Activated naive CD8-positive, alpha-beta T cell treated with anti-CD3 and anti-CD28 coated beads, Interleukin-2, amount 10 ng/mL, durations not matched to agents 7 days and 5 days (primary cell): Measurements from ENCODE around the gene PRSS8. TPM values are rescaled to one million over a fixed set of nuclear protein-coding genes. Genes with fewer than 3 reads are reported as not detected.
A peak's percentile ranks its signal among the peaks of the same experiment; 100 is the strongest.

ENCODE experiments used
- ATAC-seq: fragments of 150-1000 bp; cut with Tn5 transposase; one replicate; pipeline ENCODE4 v1.10.0; 2021; ENCODE audit warnings: low read depth, moderate library complexity
- POLR2A ChIA-PET: fragments of 350-600 bp; sonication (Branson Sonifier 250); formaldehyde crosslinking; loops from one replicate; lab custom pipeline; 2021; ENCODE audit warnings: antibody characterized with exemption; lab: Charles Lee
- DNase-seq: peaks from one replicate; pipeline ENCODE4 v3.0.0; 2021
- H3K27ac Mint-ChIP-seq: one replicate; pipeline ENCODE4 v1.8.0; 2022; ENCODE audit warnings: mild to moderate bottlenecking, mixed read lengths
- H3K27me3 Mint-ChIP-seq: one replicate; pipeline ENCODE4 v1.8.0; 2022; ENCODE audit warnings: mild to moderate bottlenecking, moderate library complexity, mixed read lengths
- H3K36me3 Mint-ChIP-seq: one replicate; pipeline ENCODE4 v1.8.0; 2021; ENCODE audit warnings: mild to moderate bottlenecking, mixed read lengths
- H3K4me1 Mint-ChIP-seq: one replicate; pipeline ENCODE4 v1.8.0; 2021; ENCODE audit warnings: mixed read lengths
- H3K4me3 Mint-ChIP-seq: one replicate; pipeline ENCODE4 v1.8.0; 2022; ENCODE audit warnings: mild to moderate bottlenecking, moderate library complexity, mixed read lengths
- H3K9me3 Mint-ChIP-seq: one replicate; pipeline ENCODE4 v1.8.0; 2021; ENCODE audit warnings: mixed read lengths
- total RNA-seq, 2 experiments: library from RNA; stranded (reverse); gene quantifications; one replicate each; pipeline ENCODE4 v1.2.3, GENCODE V29; 2021

PRSS8 gene
- total RNA-seq, 2 experiments from 2014 or later = not detected

DNA sequence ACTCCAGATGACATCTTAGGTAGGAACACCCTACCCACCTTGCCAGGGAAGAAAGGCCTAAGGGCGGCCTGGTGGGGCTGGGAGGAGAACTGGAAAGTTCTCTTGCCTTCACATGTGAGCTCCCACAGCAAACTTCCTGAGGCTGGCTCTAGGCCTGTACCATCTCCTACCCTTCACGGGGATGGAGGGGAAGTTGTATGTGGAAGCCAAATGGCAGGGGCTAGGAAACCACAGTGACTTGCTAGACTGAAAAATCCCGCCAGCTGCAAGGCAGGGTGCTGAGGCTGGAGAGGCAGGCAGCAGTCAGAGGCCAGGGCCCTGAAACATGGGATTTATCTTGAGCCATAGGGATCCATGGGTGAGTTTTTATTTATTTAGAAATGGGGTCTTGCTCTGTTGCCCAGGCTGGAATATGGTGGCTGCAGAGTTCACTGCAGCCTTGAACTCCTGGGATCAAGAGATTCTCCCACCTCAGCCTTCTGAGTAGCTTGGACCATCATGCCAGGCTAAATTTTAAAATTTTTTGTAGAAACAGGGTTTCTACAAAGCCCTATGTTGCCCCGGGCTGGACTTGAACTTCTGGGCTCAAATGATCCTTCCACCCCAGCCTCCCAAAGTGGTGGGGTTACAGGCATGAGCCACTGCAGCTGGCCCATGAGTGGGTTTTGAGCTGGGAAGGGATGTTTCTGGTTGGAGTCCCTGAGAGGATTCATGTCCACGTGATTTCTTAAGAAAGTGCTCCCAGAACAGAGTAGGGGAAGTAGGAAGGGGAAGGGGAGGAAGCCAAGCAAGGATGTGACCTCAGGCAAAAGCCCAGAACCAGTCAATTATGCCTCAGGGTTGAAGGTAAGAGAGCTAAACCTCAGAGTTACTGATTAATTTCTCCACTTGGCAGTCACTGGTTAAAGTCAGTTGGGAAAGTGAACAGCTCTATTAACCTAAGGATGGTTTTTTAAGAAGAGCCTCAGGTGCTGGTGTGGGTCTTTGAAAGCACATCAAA is 22.1 kb downstream of the PRSS8 start:
- Mint-ChIP-seq H3K4me3 (no peak overlapping the region), H3K36me3 (peaks cover 13% of the 10 kb centered on the region), H3K27me3 (no peaks in the 10 kb centered on the region), H3K4me1 (peaks cover 9% of the 10 kb centered on the region), H3K9me3 (no peaks in the 10 kb centered on the region), H3K27ac (peak overlapping the region; percentile 64)
- POLR2A ChIA-PET = no interaction called here
- DNase-seq (no peak), ATAC-seq (no peak)

DNA sequence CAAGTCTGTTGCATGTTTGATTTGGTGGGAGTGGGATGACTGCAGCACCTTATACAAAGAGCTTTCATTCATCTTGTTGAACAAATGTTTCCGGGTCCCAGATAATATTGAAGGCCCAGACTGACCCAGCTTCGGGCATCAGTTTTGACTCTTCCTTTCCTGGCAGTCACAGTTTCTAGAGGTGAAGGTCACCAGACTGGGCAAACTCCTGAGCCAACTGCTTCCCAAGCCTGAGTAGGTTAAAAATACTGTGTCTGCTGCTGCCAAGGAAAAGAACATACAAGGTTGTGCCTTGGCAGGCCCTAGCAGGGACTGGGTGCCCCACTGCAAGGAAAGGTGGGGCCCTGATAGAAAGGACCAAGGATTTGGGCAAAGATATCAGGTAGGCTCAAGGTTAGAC is 22.8 kb downstream of the PRSS8 start:
- POLR2A ChIA-PET = no interaction called here
- no peaks in the 10 kb centered on the region for H3K9me3 Mint-ChIP-seq
- no peaks in the 10 kb centered on the region for H3K27me3 Mint-ChIP-seq
- no peak overlapping the region for H3K4me3 Mint-ChIP-seq
- no peak for ATAC-seq
- no peak overlapping the region for H3K27ac Mint-ChIP-seq
- DNase-seq = no peak
- H3K36me3 Mint-ChIP-seq = peaks cover 13% of the 10 kb centered on the region
- H3K4me1 Mint-ChIP-seq = peaks cover 10% of the 10 kb centered on the region

DNA sequence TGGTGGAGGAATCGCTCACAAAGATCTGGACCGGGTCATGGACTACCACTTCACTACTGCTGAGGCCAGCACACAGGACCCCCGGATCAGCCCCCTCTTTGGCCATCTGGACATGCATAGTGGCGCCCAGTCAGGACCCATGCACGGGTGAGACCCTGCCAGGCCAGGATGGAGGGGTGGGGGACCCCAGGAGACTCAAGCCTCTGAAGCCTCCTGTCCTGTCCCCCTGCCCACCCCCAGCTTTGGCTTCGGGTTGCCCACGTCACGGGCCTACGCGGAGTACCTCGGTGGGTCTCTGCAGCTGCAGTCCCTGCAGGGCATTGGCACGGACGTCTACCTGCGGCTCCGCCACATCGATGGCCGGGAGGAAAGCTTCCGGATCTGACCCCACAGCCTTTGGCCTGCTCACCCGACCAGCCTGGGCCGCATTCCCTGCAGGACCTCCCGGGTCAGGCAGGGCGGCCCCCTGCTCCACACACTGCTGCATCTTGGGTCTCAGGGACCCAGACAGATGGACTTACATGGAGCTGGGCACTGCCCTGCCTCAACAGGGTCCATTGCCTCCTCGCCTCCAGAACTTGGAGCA is 23.6 kb downstream of the PRSS8 start:
- Mint-ChIP-seq H3K4me1 (peaks cover 14% of the 10 kb centered on the region), H3K27me3 (no peaks in the 10 kb centered on the region), H3K9me3 (no peaks in the 10 kb centered on the region), H3K36me3 (peaks cover 13% of the 10 kb centered on the region), H3K27ac (no peak overlapping the region), H3K4me3 (no peak overlapping the region)
- POLR2A ChIA-PET = interaction anchor here (0.6 kb wide), 1 partner anchor 148 kb away, joined by 3 read pairs; no protein-coding TSS in a partner anchor
- ATAC-seq = no peak
- no peak for DNase-seq

DNA sequence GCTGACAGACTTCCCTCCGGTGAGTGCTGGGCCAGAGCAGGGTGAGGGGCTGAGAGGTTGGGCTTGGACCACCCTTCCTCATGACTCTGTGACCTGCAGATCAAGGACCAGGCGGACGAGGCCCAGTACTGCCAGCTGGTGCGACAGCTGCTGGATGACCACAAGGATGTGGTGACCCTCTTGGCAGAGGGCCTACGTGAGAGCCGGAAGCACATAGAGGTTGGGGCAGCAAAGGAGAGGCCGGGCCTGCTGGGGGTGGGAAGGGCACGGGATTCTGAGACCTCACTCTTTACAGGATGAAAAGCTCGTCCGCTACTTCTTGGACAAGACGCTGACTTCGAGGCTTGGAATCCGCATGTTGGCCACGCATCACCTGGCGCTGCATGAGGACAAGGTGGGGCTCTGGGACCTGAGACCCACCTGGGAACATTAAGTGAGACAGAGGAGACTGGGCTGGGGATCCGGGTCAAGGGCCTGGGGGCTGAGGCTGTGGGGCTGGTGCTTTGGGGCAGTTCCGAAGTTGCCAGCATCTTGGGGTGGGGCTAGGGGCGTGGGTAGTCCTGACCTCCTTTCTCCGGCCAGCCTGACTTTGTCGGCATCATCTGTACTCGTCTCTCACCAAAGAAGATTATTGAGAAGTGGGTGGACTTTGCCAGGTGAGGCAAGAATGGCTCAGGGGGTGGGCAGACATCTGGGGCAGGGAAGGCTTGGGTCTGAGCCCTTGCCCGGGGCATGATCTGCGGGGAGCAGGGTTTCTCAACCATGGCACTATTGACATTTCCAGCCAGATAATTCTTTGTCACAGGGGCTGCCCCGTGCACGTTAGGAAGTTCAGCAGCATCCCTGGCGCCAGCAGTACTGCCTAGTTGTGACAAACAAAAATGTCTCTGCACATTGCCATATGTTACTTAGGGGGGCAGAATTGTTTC is 25.2 kb downstream of the PRSS8 start:
- H3K27ac Mint-ChIP-seq = peak overlapping the region; percentile 8
- no peaks in the 10 kb centered on the region for H3K27me3 Mint-ChIP-seq
- peaks cover 13% of the 10 kb centered on the region for H3K36me3 Mint-ChIP-seq
- H3K4me1 Mint-ChIP-seq = peaks cover 18% of the 10 kb centered on the region
- DNase-seq (no peak), ATAC-seq (no peak)
- peak overlapping the region; percentile 20 for H3K4me3 Mint-ChIP-seq
- no peaks in the 10 kb centered on the region for H3K9me3 Mint-ChIP-seq
- POLR2A ChIA-PET = no interaction called here

DNA sequence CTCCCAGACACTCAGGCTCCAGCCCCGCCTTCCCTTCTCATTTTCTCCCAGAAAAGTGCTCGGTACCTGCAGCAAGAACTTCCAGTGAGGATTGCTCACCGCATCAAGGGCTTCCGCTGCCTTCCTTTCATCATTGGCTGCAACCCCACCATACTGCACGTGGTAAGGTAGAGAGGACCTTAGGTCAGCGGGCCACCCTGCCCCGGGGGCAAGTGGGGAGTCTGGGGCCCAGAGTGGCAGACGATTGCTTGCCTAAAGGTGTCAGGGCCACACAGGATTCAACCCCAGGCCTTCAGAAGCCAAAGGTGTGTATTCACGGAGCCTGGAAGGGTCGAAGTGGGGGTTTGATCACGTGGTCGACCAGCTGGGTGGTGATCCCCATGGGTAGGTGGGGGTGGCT is 25.9 kb downstream of the PRSS8 start:
- Mint-ChIP-seq H3K4me1 (peaks cover 16% of the 10 kb centered on the region), H3K27ac (peak overlapping the region; percentile 70), H3K27me3 (no peaks in the 10 kb centered on the region), H3K36me3 (peaks cover 13% of the 10 kb centered on the region), H3K9me3 (no peaks in the 10 kb centered on the region), H3K4me3 (peak overlapping the region; percentile 80)
- POLR2A ChIA-PET = no interaction called here
- ATAC-seq (no peak), DNase-seq (no peak)

DNA sequence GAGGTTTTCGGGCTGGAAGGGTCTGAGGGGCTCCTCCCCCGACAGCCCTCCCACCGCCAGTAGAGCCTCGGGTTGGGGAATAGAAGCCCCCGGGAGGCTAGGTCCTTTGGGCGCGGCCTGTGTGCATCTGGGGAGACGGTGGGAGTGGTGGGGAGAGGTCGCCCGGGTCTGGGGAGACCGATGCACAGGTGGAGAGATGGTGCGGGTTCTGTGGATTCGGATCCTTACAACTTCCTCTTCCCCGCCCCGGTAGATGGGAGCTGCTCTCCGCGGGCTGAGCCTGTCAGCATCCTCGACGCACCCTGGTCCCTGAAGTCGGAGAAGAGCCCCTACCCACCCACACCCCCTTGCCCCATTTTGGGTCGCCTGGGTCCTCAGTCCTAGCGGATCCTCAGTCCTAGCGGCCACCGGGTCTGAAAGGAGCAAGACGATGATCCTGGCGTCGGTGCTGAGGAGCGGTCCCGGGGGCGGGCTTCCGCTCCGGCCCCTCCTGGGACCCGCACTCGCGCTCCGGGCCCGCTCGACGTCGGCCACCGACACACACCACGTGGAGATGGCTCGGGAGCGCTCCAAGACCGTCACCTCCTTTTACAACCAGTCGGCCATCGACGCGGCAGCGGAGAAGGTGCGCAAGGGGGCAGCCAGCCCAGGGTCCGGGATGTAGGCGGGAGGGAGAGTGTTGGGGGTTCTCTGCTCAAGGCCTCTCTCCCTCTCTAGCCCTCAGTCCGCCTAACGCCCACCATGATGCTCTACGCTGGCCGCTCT is 26.6 kb downstream of the PRSS8 start:
- ATAC-seq (peak; percentile 4), DNase-seq (no peak)
- Mint-ChIP-seq H3K9me3 (no peaks in the 10 kb centered on the region), H3K27ac (peak overlapping the region; percentile 73), H3K36me3 (peaks cover 13% of the 10 kb centered on the region), H3K4me3 (peak overlapping the region; percentile 82), H3K27me3 (no peaks in the 10 kb centered on the region), H3K4me1 (peaks cover 16% of the 10 kb centered on the region)
- POLR2A ChIA-PET = interaction anchor here (1.3 to 3.1 kb wide), 3 partner anchors 9 to 33 kb away, joined by 3 to 15 read pairs (median 3); partner anchors contain the start of gene KAT8

DNA sequence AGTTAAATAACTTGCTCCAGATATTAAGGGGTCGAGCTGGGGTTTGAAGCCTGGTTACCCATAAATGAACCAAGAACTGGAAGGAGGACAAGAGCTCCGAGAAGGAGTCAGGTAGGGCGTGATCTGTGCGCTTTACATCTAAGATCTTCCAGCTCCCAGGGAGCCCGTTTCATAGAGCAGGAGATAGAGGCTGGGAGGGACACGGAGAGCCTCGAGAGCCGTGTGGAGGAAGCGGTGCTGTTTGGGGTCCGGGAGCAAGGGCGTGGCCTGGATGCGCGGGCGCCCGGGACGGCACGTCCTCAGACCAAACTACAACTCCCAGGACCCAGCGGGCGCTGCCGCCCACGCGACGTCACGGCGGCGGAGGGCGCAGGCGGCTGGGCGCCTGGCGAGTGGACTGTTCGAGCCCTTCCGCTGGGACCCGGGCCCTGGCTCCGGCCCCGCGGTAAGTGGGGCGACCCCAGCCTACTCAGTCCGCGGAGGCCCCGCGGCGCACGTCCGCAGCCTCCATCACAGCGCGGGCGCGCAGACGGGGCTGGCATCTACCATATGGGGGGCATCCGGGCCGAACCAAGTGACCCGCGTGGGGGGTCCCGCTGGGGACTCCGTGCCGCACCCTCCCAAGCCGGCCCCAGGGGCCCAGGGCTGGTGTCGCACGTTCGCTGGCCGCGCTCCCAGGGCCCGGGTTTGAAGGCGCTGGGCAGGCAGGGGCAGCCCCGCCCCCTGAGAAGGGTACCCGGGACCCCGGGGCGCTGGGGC is 27.3 kb downstream of the PRSS8 start, which contains the start of gene BCKDK:
Gene BCKDK (plus strand): TSS at position 352 of the 759 bp plus-strand sequence. CDS start 838 bp downstream, outside the sequence.
- Mint-ChIP-seq H3K27ac (peak within 1 kb of the TSS; percentile 87), H3K4me1 (peaks cover 14% of the 10 kb centered on the region), H3K4me3 (peak within 1 kb of the TSS; percentile 88), H3K9me3 (no peaks in the 10 kb centered on the region), H3K27me3 (no peaks in the 10 kb centered on the region), H3K36me3 (peaks cover 13% of the 10 kb centered on the region)
- DNase-seq (peak; percentile 85), ATAC-seq (peak; percentile 86)
- POLR2A ChIA-PET = interaction anchor here (1.3 to 3.1 kb wide), 3 partner anchors 9 to 34 kb away, joined by 3 to 15 read pairs (median 3); partner anchors contain the start of gene KAT8

DNA sequence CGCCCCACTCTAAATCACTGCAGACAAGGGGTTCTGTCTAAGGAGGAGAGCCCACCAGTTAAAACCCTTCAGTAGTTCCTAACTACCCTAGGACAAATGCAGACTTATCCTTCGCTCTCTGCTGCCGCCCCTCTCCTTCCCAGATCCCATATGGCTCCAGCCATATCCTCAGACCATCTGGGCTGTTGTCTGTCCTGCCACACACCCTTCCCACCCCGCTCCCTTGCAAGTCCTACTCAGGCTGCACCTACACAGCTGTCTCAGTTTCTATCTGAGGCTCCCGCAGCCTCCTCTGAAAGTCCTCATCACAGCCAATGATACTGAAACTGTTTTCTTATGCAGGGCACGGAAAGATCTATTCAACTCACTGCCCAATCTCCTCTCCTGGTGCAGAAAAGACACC is 28.1 kb downstream of the PRSS8 start:
- DNase-seq (no peak), ATAC-seq (no peak)
- Mint-ChIP-seq H3K4me1 (peaks cover 14% of the 10 kb centered on the region), H3K27me3 (no peaks in the 10 kb centered on the region), H3K36me3 (peaks cover 13% of the 10 kb centered on the region), H3K27ac (peak overlapping the region; percentile 87), H3K4me3 (peak overlapping the region; percentile 88), H3K9me3 (no peaks in the 10 kb centered on the region)
- POLR2A ChIA-PET = interaction anchor here (0.7 to 3.1 kb wide), 4 partner anchors 10 to 470 kb away, joined by 3 to 15 read pairs (median 4); partner anchors contain the start of gene KAT8

DNA sequence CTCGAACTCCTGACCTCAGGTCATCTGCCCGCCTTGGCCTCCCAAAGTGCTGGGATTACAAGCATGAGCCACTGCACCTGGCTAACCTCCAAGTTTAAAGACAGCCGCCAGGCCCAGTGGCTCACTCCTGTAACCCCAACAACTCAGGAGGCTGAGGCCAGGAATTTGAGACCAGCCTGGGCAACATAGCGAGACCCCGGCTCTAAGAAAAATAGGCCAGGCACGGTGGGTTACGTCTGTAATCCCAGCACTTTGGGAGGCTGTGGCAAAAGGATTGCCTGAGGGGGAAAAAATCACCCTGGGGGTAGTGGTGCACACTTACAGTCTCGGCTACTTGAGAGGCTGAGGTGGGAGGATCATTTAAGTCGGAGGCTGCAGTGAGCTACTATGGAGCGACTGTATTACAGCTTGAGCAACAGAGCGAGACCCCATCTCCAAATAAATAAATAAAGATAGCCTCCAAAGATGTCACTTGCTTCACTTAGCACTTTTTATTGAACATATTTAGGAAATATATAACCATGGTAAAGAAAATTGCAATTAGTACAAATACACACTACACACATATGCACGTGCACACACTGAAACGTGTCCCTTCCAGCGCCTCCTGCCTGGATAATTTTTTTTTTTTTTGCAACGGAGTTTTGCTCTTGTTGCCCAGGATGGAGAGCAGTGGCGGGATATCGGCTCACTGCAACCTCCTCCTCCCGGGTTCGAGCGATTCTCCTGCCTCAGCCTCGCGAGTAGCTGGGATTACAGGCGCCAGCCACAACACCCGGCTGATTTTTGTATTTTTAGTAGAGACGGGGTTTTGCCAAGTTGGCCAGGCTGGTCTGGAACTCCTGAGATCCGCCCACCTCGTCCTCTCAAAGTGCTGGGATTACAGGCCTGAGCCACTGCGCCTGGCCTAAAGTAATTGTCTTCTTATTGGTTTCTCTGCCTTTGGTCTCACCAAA is 28.7 kb downstream of the PRSS8 start:
- ATAC-seq = no peak
- DNase-seq = no peak
- POLR2A ChIA-PET = interaction anchor here (0.7 to 3.1 kb wide), 3 partner anchors 11 to 469 kb away, joined by 4 to 15 read pairs (median 5); partner anchors contain the start of genes FUS and KAT8
- Mint-ChIP-seq H3K27ac (no peak overlapping the region), H3K36me3 (peaks cover 12% of the 10 kb centered on the region), H3K4me3 (peak overlapping the region; percentile 88), H3K27me3 (no peaks in the 10 kb centered on the region), H3K4me1 (peaks cover 14% of the 10 kb centered on the region), H3K9me3 (no peaks in the 10 kb centered on the region)

DNA sequence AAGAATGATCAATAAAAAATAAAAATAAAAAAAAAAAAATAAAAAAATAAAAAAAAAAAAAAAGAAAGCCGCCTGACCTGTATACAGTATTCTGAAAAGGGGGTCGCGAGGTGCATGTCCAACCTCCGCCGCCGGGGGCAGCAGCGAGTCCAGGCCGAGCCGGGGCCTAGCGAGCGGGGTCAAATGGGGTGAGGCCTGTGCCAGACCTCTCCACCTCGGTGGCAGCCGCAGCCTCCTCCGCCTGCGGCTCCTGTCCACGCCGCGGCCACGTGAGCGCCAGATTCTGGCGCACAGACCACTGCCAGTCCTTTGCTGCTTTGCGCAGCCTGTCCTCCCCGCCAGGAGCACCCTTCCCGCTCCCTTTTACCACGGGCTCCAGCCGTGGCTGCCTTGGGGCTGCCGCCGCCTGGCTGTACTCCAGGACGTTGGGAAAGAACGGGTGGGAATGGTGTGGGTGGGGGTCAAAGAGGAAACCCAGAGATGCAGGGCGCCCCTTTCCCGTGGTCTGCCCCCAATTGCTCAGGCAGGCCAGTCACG is 29.8 kb downstream of the PRSS8 start:
- H3K4me1 Mint-ChIP-seq = peaks cover 14% of the 10 kb centered on the region
- peak overlapping the region; percentile 53 for H3K4me3 Mint-ChIP-seq
- POLR2A ChIA-PET = no interaction called here
- H3K9me3 Mint-ChIP-seq = no peaks in the 10 kb centered on the region
- peak overlapping the region; percentile 70 for H3K27ac Mint-ChIP-seq
- H3K36me3 Mint-ChIP-seq = peaks cover 12% of the 10 kb centered on the region
- ATAC-seq (peak; percentile 59), DNase-seq (peak; percentile 91)
- H3K27me3 Mint-ChIP-seq = peaks cover 2% of the 10 kb centered on the region
